Measurements from ENCODE around the gene NPIPB6. TPM values are rescaled to one million over a fixed set of nuclear protein-coding genes. Genes with fewer than 3 reads are reported as not detected.

NPIPB6 gene
- total RNA-seq, 2 donors from 2014 or later, result 2.7 to 3.1 TPM

DNA sequence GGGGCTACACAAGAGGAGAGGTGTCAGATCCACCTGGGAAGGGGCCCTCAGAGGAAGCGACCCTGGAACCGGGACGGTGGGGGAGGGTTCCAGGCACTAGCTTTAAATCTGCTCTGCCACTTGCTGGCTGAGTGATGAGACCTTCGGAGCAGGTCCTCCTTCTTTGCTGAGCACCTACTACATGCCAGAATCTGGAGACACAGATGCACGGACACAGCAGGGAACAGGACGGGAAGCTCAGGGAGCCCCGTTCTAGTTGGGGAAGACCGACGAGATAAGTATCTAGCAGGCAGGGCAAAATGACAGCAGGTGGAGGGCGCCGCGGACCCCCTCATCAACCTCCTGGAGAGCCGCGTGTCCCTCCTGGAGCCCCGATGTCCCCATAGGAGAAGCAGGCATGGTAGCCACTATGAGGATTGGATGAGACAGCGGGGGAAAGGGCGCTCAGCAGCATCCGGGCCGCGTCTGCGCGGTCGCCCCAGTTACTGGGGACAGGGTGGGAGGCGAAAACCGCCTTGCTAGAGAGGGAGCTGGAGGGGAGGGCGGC, 43.8 kb downstream of the NPIPB6 start:
- no peak for DNase-seq (ENCODE audit: low spot score)
- Histone ChIP-seq H3K4me1 (replicated peaks) (no peaks in the 10 kb centered on the region), H3K27ac (no peak overlapping the region), H3K4me3 (no peak overlapping the region), H3K36me3 (no peaks in the 10 kb centered on the region), H3K9me3 (no peaks in the 10 kb centered on the region), H3K27me3 (replicated peaks; ENCODE audit: insufficient read depth) (no peaks in the 10 kb centered on the region)
- TF ChIP-seq CTCF (IDR thresholded peaks at IDR 0.05) (no peak), POLR2AphosphoS5 (IDR thresholded peaks at IDR 0.05) (no peak), POLR2A (IDR thresholded peaks at IDR 0.05) (no peak)
- intact Hi-C loops (cut with DNase I), result loop anchor here (5.0 kb wide), 1 partner anchor 42 kb away; no protein-coding TSS in a partner anchor
- whole genome bisulfite sequencing, result 93% methylated on average over 26 of the region's 26 CpGs

GRCh38 chr16:28318042-28318744, 45.1 kb downstream of the NPIPB6 start:
- H3K4me1 ChIP-seq (replicated peaks), result no peaks in the 10 kb centered on the region

DNA sequence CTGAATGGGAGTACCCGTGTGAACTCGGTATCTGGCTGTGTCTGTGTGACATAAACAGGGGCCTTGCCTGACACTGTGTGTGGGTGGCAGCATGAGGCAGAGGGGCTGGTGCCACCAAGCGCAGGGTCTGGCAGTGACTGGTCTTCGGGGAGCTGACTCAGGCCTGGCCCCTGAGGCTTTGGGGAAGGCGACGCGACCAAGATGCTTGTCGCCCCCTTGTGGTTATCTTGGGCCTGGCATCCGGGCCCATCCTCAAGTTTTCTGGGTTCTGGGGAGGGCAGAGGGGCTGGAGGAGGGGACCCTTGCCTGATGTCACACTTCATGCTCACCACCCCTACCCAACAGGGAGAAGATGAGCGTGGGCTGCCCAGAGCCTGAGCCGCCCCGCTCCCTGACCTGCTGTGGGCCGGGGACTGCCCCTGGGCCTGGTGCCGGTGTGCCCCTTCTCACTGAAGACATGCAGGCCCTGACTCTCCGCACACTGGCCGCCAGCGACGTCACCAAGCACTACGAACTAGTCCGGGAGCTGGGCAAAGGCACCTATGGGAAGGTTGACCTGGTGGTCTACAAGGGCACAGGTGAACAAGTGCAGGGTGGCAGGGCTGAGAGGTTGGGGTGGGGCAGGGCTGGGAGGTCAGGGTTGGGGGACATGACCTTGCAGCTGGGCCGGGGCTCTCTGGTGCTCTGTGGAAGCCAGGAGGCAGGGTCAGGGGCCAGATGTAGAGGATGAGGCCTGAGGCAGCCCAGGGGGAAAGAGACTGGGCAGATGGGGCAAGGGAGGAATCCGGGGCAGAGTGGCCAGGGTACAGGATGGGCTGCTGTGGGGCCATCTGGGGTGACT, 46.0 kb downstream of the NPIPB6 start:
- H3K4me3 ChIP-seq, result no peak overlapping the region
- intact Hi-C loops (cut with DNase I), result loop anchor here (5.0 kb wide), 1 partner anchor 40 kb away; no protein-coding TSS in a partner anchor
- 61% methylated on average over 20 of the region's 22 CpGs for WGBS

More at GRCh38 chr16:28318042-28318744, 45.1 kb downstream of the NPIPB6 start:
- TF ChIP-seq POLR2AphosphoS5 (IDR thresholded peaks at IDR 0.05) (no peak), POLR2A (IDR thresholded peaks at IDR 0.05) (no peak), CTCF (IDR thresholded peaks at IDR 0.05) (no peak)
- no peak for DNase-seq (ENCODE audit: low spot score)
- Histone ChIP-seq H3K4me3 (no peak overlapping the region), H3K9me3 (no peaks in the 10 kb centered on the region), H3K27me3 (replicated peaks; ENCODE audit: insufficient read depth) (no peaks in the 10 kb centered on the region), H3K27ac (no peak overlapping the region), H3K36me3 (no peaks in the 10 kb centered on the region)
- 85% methylated on average over 9 of the region's 9 CpGs for WGBS
- intact Hi-C loops (cut with DNase I), result loop anchor here (5.0 kb wide), 1 partner anchor 41 kb away; no protein-coding TSS in a partner anchor

DNA sequence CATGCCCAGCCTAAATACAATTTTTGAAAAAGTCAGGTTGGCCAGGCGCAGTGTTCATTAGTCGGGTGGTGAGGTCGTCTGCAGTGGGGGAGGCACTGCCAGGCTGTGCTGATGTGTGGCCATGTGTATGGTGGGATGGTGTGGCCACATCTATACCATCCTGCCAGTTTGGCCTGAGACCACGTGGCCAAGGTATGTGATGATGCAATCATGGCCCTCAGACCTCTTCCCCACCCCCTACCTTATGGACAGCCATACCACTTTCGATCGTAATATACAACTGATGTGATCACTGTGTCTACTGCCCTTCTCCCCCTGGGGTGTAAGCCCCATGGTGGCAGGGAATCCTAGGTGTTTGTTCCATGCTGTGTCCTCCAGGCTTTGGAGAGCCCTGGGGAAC, 47.3 kb downstream of the NPIPB6 start:
- Histone ChIP-seq H3K36me3 (no peaks in the 10 kb centered on the region), H3K9me3 (no peaks in the 10 kb centered on the region), H3K4me3 (no peak overlapping the region), H3K27me3 (replicated peaks; ENCODE audit: insufficient read depth) (no peaks in the 10 kb centered on the region), H3K27ac (no peak overlapping the region), H3K4me1 (replicated peaks) (no peaks in the 10 kb centered on the region)
- DNase-seq (ENCODE audit: low spot score), result no peak
- intact Hi-C loops (cut with DNase I), result loop anchor here (5.0 kb wide), 1 partner anchor 39 kb away; no protein-coding TSS in a partner anchor
- TF ChIP-seq CTCF (IDR thresholded peaks at IDR 0.05) (no peak), POLR2A (IDR thresholded peaks at IDR 0.05) (no peak), POLR2AphosphoS5 (IDR thresholded peaks at IDR 0.05) (no peak)
- WGBS, result 83% methylated on average over 6 of the region's 6 CpGs

More for the DNA sequence above, 46.0 kb downstream of the NPIPB6 start:
- Histone ChIP-seq H3K4me1 (replicated peaks) (no peaks in the 10 kb centered on the region), H3K27me3 (replicated peaks; ENCODE audit: insufficient read depth) (no peaks in the 10 kb centered on the region), H3K9me3 (no peaks in the 10 kb centered on the region), H3K36me3 (no peaks in the 10 kb centered on the region), H3K27ac (no peak overlapping the region)
- TF ChIP-seq POLR2AphosphoS5 (IDR thresholded peaks at IDR 0.05) (no peak), CTCF (IDR thresholded peaks at IDR 0.05) (peak; percentile 71 to 87 (median 80)), POLR2A (IDR thresholded peaks at IDR 0.05) (no peak)
- peak; percentile 33 for DNase-seq (ENCODE audit: low spot score)
